Mucosa of rectum (tissue), 2 donors: ENCODE results near the gene HNRNPA0.
A peak's percentile ranks its signal among the peaks of the same experiment; 100 is the strongest.
"Not testable (repeated sequence)": the region's sequence is repeated elsewhere in the genome, so short reads cannot be mapped to it uniquely, and the experiment has no call there.

Experiments used
- H3K27ac ChIP-seq, 2 donors: one replicate each; pipeline ENCODE4 v1.7.0; 2013; ENCODE audit warnings: inconsistent platforms in 2 of 2, low read depth in 2 of 2, low read length in 2 of 2
- H3K27me3 ChIP-seq, 2 donors: one replicate each; pipeline ENCODE4 v1.7.0; 2013; ENCODE audit warnings: low read length in 2 of 2; ENCODE audit not compliant: control insufficient read depth in 2 of 2, insufficient read depth in 2 of 2
- H3K36me3 ChIP-seq, 2 donors: one replicate each; pipeline ENCODE4 v1.7.0; 2013; ENCODE audit warnings: low read length in 2 of 2; ENCODE audit not compliant: control insufficient read depth in 2 of 2, insufficient read depth in 2 of 2
- H3K4me1 ChIP-seq, 2 donors: one replicate each; pipeline ENCODE4 v1.7.0; 2013; ENCODE audit warnings: low read length in 2 of 2, mild to moderate bottlenecking in 1 of 2; ENCODE audit not compliant: control insufficient read depth in 2 of 2, insufficient read depth in 2 of 2
- H3K4me3 ChIP-seq, 2 donors: one replicate each; pipeline ENCODE4 v1.7.0; 2013; ENCODE audit warnings: low read length in 2 of 2
- H3K9ac ChIP-seq, 2 donors: one replicate each; pipeline ENCODE4 v1.7.0; 2013; ENCODE audit warnings: low read length in 2 of 2, low read depth in 1 of 2, mild to moderate bottlenecking in 1 of 2
- H3K9me3 ChIP-seq, 2 donors: one replicate each; pipeline ENCODE4 v1.7.0; 2013; ENCODE audit warnings: low read length in 2 of 2; ENCODE audit not compliant: control insufficient read depth in 2 of 2
- donor health status: healthy.
- donor health status: Normal muscosa, but diverticular disease.

HNRNPA0 gene

GRCh38 chr5:137754188-137754960, at the start of gene HNRNPA0:
Gene HNRNPA0, minus strand, starts transcription at chr5:137754363. Its CDS starts 297 bp downstream, at chr5:137754066.
- peaks cover 0 to 4% of the 10 kb centered on the region in 2 donors for H3K36me3 ChIP-seq
- peaks cover 15 to 18% of the 10 kb centered on the region in 2 donors for H3K4me1 ChIP-seq
- peak within 1 kb of the TSS; percentile 90 to 91 for H3K4me3 ChIP-seq
- no peaks in the 10 kb centered on the region for H3K27me3 ChIP-seq
- peak within 1 kb of the TSS; percentile 88 to 98 for H3K9ac ChIP-seq
- H3K9me3 ChIP-seq: no peaks in the 10 kb centered on the region
- H3K27ac ChIP-seq: peak within 1 kb of the TSS; percentile 99 to 100

GRCh38 chr5:137802282-137803210, 48.4 kb upstream of the HNRNPA0 start:
- Histone ChIP-seq H3K9me3 (no peaks in the 10 kb centered on the region), H3K27ac (no peak overlapping the region), H3K4me3 (peak overlapping the region in 1 of 2 donors; percentile 53), H3K36me3 (no peaks in the 10 kb centered on the region), H3K9ac (no peak overlapping the region), H3K27me3 (no peaks in the 10 kb centered on the region), H3K4me1 (no peaks in the 10 kb centered on the region)

- Histone ChIP-seq H3K27me3 (no peaks in the 10 kb centered on the region), H3K36me3 (no peaks in the 10 kb centered on the region), H3K9ac (no peak overlapping the region), H3K9me3 (no peaks in the 10 kb centered on the region), H3K4me1 (no peaks in the 10 kb centered on the region), H3K4me3 (peak overlapping the region in 1 of 2 donors; percentile 53), H3K27ac (no peak overlapping the region)
These were observed 46.7 kb upstream of the HNRNPA0 start for GRCh38 chr5:137800700-137801411.

GRCh38 chr5:137796279-137796678, 42.1 kb upstream of the HNRNPA0 start:
- H3K27ac ChIP-seq: no peak overlapping the region

GRCh38 chr5:137794863-137795262, 40.7 kb upstream of the HNRNPA0 start:
- Histone ChIP-seq H3K4me1 (no peaks in the 10 kb centered on the region), H3K4me3 (no peak overlapping the region), H3K9ac (no peak overlapping the region), H3K27me3 (no peaks in the 10 kb centered on the region), H3K27ac (no peak overlapping the region), H3K36me3 (no peaks in the 10 kb centered on the region), H3K9me3 (no peaks in the 10 kb centered on the region)

More at GRCh38 chr5:137796279-137796678, 42.1 kb upstream of the HNRNPA0 start:
- Histone ChIP-seq H3K9me3 (no peaks in the 10 kb centered on the region), H3K4me1 (no peaks in the 10 kb centered on the region), H3K4me3 (no peak overlapping the region), H3K36me3 (no peaks in the 10 kb centered on the region), H3K27me3 (no peaks in the 10 kb centered on the region), H3K9ac (no peak overlapping the region)

GRCh38 chr5:137792303-137792702, 38.1 kb upstream of the HNRNPA0 start:
- Histone ChIP-seq H3K4me1 (no peaks in the 10 kb centered on the region), H3K36me3 (no peaks in the 10 kb centered on the region), H3K9me3 (no peaks in the 10 kb centered on the region), H3K27ac (no peak overlapping the region), H3K27me3 (no peaks in the 10 kb centered on the region), H3K9ac (no peak overlapping the region), H3K4me3 (no peak overlapping the region)

- Histone ChIP-seq H3K4me3 (no peak overlapping the region), H3K27me3 (no peaks in the 10 kb centered on the region), H3K9ac (no peak overlapping the region), H3K27ac (no peak overlapping the region), H3K36me3 (no peaks in the 10 kb centered on the region), H3K4me1 (no peaks in the 10 kb centered on the region), H3K9me3 (no peaks in the 10 kb centered on the region)
These were observed 37.6 kb upstream of the HNRNPA0 start for GRCh38 chr5:137791799-137792198.

GRCh38 chr5:137791387-137791786, 37.2 kb upstream of the HNRNPA0 start:
- no peak overlapping the region for H3K4me3 ChIP-seq
- H3K9me3 ChIP-seq: no peaks in the 10 kb centered on the region
- H3K27ac ChIP-seq: no peak overlapping the region
- no peaks in the 10 kb centered on the region for H3K27me3 ChIP-seq
- H3K9ac ChIP-seq: no peak overlapping the region
- no peaks in the 10 kb centered on the region for H3K36me3 ChIP-seq
- no peaks in the 10 kb centered on the region for H3K4me1 ChIP-seq

- H3K36me3 ChIP-seq, H3K4me3 ChIP-seq, H3K9ac ChIP-seq, H3K27ac ChIP-seq, H3K9me3 ChIP-seq, H3K27me3 ChIP-seq, H3K4me1 ChIP-seq: not testable (repeated sequence)
These were observed 34.4 kb upstream of the HNRNPA0 start for GRCh38 chr5:137788560-137788959.
